Coronary artery (tissue), 2 donors: ENCODE results near the gene LRRIQ3.

ENCODE experiments used
- DNase-seq: peaks from one replicate; pipeline ENCODE4 v3.0.0-alpha.2; 2017; ENCODE audit warnings: low spot score
- H3K27ac ChIP-seq, 2 donors: fragments of 200-600 bp; sonication (generic); one replicate each; pipeline ENCODE4 v1.5.1; 2016 to 2019
- H3K4me3 ChIP-seq: fragments of 200-600 bp; sonication (generic); 2 replicates; pipeline ENCODE4 v1.5.1; 2016; ENCODE audit warnings: mild to moderate bottlenecking, moderate library complexity
- TF ChIP-seq, protein P1 (sequence below): fragments of 200-600 bp; sonication (generic); IDR thresholded peaks from one replicate; pipeline ENCODE4 v1.5.1; 2019; ENCODE audit warnings: antibody characterized with exemption

Gene LRRIQ3

DNA sequence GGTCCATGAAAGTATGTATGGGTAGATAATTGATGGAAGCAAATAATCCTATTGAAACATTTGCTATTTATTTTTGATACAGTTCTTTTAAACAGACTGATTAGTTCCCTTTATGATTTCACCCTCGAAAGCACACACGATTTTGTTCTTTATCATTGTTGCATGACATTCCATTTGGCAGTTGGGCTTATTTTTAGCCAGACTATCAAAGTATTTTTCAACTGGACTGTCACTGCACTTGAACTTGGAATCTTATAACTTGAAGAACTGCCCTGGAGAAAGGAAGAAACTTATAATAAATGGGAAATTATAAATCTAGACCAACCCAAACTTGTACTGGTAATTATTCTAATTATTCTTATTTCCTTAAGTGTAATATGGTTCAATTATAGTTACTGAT is 37.2 kb upstream of the LRRIQ3 start, which contains the start of gene TNNI3K:
Gene TNNI3K, plus strand, starts transcription at position 235 of the 400 bp plus-strand sequence. Its CDS starts 65 bp downstream, at position 300.
- Histone ChIP-seq H3K27ac (no peak within 1 kb of the TSS), H3K4me3 (no peak within 1 kb of the TSS)
- TF ChIP-seq, protein P1, sequence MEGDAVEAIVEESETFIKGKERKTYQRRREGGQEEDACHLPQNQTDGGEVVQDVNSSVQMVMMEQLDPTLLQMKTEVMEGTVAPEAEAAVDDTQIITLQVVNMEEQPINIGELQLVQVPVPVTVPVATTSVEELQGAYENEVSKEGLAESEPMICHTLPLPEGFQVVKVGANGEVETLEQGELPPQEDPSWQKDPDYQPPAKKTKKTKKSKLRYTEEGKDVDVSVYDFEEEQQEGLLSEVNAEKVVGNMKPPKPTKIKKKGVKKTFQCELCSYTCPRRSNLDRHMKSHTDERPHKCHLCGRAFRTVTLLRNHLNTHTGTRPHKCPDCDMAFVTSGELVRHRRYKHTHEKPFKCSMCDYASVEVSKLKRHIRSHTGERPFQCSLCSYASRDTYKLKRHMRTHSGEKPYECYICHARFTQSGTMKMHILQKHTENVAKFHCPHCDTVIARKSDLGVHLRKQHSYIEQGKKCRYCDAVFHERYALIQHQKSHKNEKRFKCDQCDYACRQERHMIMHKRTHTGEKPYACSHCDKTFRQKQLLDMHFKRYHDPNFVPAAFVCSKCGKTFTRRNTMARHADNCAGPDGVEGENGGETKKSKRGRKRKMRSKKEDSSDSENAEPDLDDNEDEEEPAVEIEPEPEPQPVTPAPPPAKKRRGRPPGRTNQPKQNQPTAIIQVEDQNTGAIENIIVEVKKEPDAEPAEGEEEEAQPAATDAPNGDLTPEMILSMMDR, result no peak
- DNase-seq, result no peak

DNA sequence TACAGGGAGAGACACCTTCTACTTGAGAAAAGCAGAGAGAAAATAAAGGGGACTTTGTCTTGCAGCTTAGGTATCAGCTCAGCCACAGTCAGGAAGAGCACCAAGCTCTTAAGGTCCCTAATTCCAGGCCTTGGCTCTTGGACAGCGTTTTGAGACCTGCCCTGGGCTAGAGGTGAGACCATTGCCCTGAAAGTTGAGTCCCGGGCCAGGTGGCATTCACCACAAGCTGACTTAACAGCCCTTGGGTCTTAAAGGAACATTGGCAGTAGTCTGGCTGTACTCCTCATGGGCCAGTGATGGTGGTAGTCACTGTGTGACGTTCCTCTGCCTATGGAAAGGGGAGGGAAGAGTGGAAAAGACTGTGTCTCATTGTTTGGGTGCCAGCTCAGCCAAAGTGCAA is 25.5 kb upstream of the LRRIQ3 start:
- H3K27ac ChIP-seq, result no peak overlapping the region
- H3K4me3 ChIP-seq, result no peak overlapping the region
- DNase-seq, result no peak
- TF ChIP-seq, protein P1, result no peak

DNA sequence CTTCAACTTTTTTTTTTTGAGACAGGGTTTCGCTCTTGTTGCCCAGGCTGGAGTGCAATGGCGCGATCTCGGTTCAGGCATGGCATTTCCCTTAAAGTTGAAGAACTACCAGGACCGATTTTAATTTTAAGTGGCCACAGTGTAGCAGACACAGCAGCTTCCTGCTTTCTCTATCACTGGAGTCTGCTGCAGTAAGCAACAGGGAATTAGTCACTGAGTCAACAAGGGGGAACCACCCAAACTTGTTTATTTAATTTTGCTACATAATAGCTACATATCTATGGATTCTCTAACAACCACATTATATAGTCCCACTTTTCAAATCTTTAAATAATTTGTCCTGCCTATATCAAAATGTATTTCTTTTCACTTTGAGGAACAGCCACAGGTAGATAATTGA is 24.7 kb upstream of the LRRIQ3 start:
- TF ChIP-seq, protein P1, result no peak
- no peak overlapping the region for H3K27ac ChIP-seq
- no peak for DNase-seq
- H3K4me3 ChIP-seq, result no peak overlapping the region

DNA sequence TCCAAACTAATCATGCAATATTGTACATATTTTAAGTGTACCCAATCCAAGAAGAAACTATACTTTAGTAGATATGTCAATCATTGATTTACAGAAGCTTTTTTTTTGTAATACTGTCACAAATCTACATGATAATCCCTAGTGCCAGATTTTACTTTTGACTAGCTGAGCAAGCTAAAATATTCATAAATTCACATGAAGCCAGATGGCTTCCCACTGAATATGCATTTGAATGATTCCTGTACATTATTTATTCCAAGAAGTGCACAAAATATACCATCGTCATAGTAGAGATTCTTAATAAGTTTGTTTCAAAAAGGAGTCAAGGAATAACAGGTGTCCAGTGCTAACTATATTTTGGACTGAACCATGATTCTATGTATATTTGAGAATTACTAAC is 17.3 kb upstream of the LRRIQ3 start:
- Histone ChIP-seq H3K27ac (no peak overlapping the region), H3K4me3 (no peak overlapping the region)
- DNase-seq, result no peak
- TF ChIP-seq, protein P1, result no peak

DNA sequence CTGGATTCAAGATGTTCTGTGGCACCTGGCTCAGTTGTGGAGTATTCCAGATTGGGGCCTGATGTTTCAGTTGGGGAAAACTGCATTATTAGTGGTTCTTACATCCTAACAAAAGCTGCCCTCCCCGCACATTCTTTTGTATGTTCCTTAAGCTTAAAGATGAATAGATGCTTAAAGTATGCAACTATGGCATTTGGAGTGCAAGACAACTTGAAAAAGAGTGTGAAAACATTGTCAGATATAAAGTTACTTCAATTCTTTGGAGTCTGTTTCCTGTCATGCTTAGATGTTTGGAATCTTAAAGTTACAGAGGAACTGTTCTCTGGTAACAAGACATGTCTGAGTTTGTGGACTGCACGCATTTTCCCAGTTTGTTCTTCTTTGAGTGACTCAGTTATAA is 7.3 kb upstream of the LRRIQ3 start:
- Histone ChIP-seq H3K27ac (no peak overlapping the region), H3K4me3 (no peak overlapping the region)
- TF ChIP-seq, protein P1, result no peak
- DNase-seq, result no peak

DNA sequence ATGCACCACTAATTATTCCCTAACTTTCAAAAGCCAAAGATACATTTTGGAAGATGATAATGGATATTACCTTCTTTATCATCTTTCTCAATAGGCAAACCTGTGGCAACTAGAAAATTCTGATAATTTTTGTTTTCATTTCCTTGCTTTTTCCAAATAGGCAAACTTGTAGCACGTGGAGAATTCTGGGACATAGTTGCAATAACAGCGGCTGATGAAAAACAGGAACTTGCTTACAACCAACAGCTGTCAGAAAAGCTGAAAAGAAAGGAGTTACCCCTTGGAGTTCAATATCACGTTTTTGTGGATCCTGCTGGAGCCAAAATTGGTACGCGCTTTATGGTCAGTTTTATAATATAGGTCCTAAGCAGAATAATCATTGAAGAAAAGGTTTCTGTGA is 1.5 kb upstream of the LRRIQ3 start:
- H3K4me3 ChIP-seq, result peak overlapping the region; percentile 72
- DNase-seq, result no peak
- TF ChIP-seq, protein P1, result no peak
- no peak overlapping the region for H3K27ac ChIP-seq

DNA sequence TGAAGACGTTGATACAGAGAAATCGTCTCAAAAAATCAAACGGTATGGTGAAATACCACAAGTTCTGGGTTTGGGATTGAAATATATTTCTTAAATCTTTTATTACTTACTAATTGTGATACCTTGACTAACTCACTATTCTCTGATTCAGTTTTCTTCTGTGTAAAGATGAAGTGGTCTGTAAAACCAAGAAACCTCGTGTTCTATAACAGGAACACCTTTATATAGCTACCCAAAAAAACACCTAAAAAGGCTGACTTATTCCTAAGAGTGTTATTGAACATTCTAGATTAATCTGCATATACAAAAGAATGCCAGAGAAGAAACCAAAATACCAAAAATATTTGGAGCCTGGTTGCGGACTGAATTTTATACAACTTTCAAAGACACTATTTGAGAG is 721 bp downstream of the LRRIQ3 start:
- peak overlapping the region; percentile 86 to 89 for H3K27ac ChIP-seq
- peak overlapping the region; percentile 72 for H3K4me3 ChIP-seq
- DNase-seq, result no peak
- TF ChIP-seq, protein P1, result no peak
